Measurements from ENCODE around the gene RNF114.

RNF114 gene

DNA sequence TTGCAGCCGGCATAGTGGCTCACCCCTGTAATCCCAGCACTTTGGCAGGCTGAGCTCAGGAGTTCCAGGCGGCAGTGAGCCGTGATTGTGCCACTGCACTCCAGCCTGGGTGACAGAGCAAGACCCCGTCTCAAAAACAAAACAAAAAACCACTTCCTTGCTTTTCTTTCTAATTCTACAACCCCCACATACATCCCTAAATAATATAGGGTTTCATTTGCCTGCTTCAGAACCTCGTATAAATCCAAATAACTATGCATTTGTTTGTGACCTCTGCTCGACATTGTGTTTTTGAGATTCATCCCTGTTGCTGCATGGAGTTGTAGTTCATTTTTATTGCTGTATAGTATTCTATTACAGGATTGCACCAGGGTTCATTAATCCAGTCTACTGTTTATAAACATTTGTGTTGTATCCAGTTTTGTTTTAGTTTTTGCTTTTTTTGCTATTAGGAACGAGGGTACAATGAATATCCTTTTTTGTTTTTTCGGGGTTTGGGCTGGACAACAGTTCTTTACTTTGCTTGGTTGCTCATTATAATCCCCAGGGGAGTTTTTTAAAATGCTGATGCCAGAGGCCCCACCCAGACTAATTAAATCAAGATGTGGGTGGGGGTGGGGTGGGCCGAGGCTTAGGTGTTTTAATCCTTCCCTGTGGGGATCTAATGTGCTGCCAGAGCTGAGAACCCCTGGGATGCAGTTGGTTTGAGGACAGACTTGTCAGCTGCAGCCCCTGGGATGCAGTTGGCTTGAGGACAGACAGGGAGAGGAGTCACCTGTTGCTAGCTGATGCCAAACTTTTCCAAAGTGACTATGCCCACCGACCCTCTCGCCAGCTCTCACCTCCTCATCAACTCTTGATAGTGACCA, 44.2 kb downstream of the RNF114 start (continued):
- TF ChIP-seq, protein P1, sequence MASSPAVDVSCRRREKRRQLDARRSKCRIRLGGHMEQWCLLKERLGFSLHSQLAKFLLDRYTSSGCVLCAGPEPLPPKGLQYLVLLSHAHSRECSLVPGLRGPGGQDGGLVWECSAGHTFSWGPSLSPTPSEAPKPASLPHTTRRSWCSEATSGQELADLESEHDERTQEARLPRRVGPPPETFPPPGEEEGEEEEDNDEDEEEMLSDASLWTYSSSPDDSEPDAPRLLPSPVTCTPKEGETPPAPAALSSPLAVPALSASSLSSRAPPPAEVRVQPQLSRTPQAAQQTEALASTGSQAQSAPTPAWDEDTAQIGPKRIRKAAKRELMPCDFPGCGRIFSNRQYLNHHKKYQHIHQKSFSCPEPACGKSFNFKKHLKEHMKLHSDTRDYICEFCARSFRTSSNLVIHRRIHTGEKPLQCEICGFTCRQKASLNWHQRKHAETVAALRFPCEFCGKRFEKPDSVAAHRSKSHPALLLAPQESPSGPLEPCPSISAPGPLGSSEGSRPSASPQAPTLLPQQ (tag by site-specific recombination; IDR thresholded peaks at IDR 0.05) = no peak
- TF ChIP-seq ZNF138 (tag by site-specific recombination; IDR thresholded peaks at IDR 0.05; ENCODE audit: borderline replicate concordance) (no peak), ZNF174 (tag by site-specific recombination; IDR thresholded peaks at IDR 0.05) (no peak), ZNF670 (tag by site-specific recombination; IDR thresholded peaks at IDR 0.05; ENCODE audit: low read depth) (no peak), ZNF366 (tag by site-specific recombination; conservative IDR thresholded peaks at IDR 0.05) (no peak), ZSCAN30 (tag by site-specific recombination; IDR thresholded peaks at IDR 0.05) (no peak), SCRT2 (tag by site-specific recombination; IDR thresholded peaks at IDR 0.05) (peak; percentile 93), ZNF544 (tag by site-specific recombination; IDR thresholded peaks at IDR 0.05) (no peak), ZNF530 (tag by site-specific recombination; IDR thresholded peaks at IDR 0.05; ENCODE audit: low read depth) (no peak), PRDM1 (tag by site-specific recombination; IDR thresholded peaks at IDR 0.05) (no peak), SALL2 (tag by site-specific recombination; IDR thresholded peaks at IDR 0.05; ENCODE audit: borderline replicate concordance) (no peak), ZNF350 (tag by site-specific recombination; IDR thresholded peaks at IDR 0.05) (no peak), HOXA7 (CRISPR knock-in tag; IDR thresholded peaks at IDR 0.05; ENCODE audit: borderline replicate concordance) (no peak), ZNF664 (tag by site-specific recombination; IDR thresholded peaks at IDR 0.05) (no peak)
- TF ChIP-seq, protein P2, sequence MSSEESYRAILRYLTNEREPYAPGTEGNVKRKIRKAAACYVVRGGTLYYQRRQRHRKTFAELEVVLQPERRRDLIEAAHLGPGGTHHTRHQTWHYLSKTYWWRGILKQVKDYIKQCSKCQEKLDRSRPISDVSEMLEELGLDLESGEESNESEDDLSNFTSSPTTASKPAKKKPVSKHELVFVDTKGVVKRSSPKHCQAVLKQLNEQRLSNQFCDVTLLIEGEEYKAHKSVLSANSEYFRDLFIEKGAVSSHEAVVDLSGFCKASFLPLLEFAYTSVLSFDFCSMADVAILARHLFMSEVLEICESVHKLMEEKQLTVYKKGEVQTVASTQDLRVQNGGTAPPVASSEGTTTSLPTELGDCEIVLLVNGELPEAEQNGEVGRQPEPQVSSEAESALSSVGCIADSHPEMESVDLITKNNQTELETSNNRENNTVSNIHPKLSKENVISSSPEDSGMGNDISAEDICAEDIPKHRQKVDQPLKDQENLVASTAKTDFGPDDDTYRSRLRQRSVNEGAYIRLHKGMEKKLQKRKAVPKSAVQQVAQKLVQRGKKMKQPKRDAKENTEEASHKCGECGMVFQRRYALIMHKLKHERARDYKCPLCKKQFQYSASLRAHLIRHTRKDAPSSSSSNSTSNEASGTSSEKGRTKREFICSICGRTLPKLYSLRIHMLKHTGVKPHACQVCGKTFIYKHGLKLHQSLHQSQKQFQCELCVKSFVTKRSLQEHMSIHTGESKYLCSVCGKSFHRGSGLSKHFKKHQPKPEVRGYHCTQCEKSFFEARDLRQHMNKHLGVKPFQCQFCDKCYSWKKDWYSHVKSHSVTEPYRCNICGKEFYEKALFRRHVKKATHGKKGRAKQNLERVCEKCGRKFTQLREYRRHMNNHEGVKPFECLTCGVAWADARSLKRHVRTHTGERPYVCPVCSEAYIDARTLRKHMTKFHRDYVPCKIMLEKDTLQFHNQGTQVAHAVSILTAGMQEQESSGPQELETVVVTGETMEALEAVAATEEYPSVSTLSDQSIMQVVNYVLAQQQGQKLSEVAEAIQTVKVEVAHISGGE (tag by site-specific recombination; conservative IDR thresholded peaks at IDR 0.05; ENCODE audit: low read depth) = no peak
- TF ChIP-seq, protein P3, sequence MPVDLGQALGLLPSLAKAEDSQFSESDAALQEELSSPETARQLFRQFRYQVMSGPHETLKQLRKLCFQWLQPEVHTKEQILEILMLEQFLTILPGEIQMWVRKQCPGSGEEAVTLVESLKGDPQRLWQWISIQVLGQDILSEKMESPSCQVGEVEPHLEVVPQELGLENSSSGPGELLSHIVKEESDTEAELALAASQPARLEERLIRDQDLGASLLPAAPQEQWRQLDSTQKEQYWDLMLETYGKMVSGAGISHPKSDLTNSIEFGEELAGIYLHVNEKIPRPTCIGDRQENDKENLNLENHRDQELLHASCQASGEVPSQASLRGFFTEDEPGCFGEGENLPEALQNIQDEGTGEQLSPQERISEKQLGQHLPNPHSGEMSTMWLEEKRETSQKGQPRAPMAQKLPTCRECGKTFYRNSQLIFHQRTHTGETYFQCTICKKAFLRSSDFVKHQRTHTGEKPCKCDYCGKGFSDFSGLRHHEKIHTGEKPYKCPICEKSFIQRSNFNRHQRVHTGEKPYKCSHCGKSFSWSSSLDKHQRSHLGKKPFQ (tag by site-specific recombination; IDR thresholded peaks at IDR 0.05) = no peak

DNA sequence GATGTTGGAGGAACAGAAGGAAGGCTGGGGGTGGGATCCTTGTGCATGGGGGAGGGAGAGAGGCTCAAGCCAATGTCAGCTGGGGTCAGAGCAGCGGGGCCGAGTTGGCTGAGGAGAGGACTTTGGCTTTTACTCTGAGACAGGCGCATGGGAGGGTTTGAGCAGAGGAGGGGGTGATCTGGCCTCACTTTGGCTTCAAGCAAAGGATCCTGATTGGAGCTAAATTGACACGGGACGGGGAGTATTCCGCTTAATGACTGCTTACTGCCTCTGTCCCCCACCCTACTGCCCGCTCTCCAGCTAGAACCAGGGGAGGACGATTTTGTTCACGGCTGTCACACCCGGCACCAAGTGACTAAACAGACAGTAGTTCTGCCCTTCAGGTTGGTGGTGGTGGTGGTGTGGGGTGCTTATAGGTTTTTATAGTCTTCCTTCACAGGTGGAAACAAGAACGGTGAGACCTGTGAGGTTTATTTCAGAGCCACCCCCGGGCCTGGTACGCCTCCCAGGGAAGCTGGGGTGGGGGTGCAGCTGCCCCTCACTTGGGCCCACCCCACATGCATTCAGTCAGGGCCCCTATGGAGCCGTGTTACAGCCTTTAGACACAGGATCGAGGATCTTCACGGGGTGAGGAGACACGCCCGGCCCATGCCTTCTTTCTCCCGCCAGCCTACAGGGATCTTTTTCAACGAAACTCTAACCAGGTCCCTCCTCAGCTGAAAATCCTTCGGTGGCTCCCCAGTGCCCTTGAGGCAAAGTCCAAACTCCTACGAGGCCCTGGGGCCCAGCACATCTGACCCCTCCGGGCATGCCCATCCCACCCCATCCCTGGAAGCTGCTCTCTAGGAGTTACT, 45.2 kb downstream of the RNF114 start:
- TF ChIP-seq ZNF16 (tag by site-specific recombination; IDR thresholded peaks at IDR 0.05; ENCODE audit: low read depth) = 0 out of 2 replicates have a peak, but pooled peaks have one; percentile 18
- TF ChIP-seq, protein P4, sequence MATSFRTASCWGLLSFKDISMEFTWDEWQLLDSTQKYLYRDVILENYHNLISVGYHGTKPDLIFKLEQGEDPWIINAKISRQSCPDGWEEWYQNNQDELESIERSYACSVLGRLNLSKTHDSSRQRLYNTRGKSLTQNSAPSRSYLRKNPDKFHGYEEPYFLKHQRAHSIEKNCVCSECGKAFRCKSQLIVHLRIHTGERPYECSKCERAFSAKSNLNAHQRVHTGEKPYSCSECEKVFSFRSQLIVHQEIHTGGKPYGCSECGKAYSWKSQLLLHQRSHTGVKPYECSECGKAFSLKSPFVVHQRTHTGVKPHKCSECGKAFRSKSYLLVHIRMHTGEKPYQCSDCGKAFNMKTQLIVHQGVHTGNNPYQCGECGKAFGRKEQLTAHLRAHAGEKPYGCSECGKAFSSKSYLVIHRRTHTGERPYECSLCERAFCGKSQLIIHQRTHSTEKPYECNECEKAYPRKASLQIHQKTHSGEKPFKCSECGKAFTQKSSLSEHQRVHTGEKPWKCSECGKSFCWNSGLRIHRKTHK (tag by site-specific recombination; IDR thresholded peaks at IDR 0.05) = no peak
- Histone ChIP-seq H3K36me3 (ENCODE audit: control insufficient read depth in 2 of 2, insufficient read depth in 1 of 2, low read length in 2 of 2) (peaks cover 0 to 20% of the 10 kb centered on the region in 2 experiments; a peak in 1 of 3 replicates), H3K27ac (ENCODE audit: extremely low read depth, low read depth, low read length) (no peak overlapping the region), H3K4me1 (ENCODE audit: control insufficient read depth, insufficient read depth, low read length) (peaks cover 2% of the 10 kb centered on the region; the same call in 1 of the 2 replicates), H3K9me3 (ENCODE audit: control insufficient read depth, insufficient read depth, low read depth, low read length) (no peaks in the 10 kb centered on the region), H3K4me3 (ENCODE audit: low read depth, low read length) (no peak overlapping the region)
- ChIA-PET POLR2A (interaction anchor here (0.6 to 1.4 kb wide), 2 partner anchors 26 to 90 kb away, joined by 7 to 8 read pairs; no protein-coding TSS in a partner anchor), CTCF (interaction anchor here (0.5 to 8.3 kb wide), 9 partner anchors 16 to 635 kb away, joined by 3 to 220 read pairs (median 5); partner anchors contain the start of gene PEDS1)
